NCI-H2227 (cell line): Measurements from ENCODE around the gene TYRP1.
A peak's percentile ranks its signal among the peaks of the same experiment; 100 is the strongest.

Experiments
- DNase-seq: peaks from one replicate; lab custom pipeline; 2025; ENCODE audit not compliant: unreplicated experiment; lab: John Stamatoyannopoulos, UW

The TYRP1 gene

GRCh38 chr9:12696931-12697622 is 3.9 kb downstream of the TYRP1 start:
- no peak for DNase-seq

DNA sequence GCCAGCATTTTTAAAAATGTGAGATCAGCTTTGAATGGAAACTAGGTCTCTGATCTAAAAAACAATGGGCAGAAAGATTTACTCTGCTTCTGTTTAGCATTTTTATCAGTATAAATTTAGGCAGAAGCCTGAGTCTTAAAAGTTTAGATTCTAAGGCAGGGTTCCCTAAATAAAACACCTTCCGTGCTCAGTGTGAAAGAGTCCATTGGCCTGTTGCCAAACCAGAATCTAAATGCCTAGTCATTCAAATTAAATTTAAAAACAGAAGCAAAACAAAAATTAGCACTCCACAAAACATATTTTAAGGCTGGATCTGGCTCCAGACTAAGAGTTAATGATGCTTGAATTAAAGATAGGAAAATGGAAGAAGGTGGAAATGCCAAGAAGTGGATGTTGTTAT is 4.5 kb downstream of the TYRP1 start:
- no peak for DNase-seq

DNA sequence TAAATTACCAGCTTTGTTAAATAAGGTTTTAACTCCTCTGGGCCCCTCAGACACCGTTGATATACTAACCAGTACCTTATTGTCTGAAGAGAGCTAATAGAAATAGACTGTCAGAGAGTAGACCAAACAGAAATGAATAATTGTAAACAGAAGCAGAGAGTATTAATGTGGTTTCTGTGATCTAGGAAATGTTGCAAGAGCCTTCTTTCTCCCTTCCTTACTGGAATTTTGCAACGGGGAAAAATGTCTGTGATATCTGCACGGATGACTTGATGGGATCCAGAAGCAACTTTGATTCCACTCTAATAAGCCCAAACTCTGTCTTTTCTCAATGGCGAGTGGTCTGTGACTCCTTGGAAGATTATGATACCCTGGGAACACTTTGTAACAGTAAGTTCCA is 5.1 kb downstream of the TYRP1 start:
- no peak for DNase-seq

DNA sequence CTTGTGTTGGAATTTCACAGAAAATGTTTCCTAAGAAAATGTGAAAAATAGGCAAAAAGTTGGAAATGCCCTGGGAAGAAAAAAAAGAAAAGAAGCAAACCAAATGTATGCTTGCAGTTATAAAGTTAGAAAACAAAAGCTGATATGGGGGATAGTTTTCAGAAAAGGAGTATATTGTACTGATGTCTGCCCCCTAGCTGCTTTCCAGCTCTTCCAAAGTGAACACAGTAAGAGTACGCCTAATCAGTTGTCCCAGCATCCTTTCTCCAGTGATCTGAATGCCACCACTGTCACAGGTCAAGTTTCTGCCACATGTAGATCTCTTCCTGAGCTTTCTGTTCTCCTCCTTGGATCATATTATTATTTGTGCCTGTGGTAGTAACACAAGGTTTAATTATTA is 5.8 kb downstream of the TYRP1 start:
- no peak for DNase-seq

GRCh38 chr9:12699529-12699928 is 6.3 kb downstream of the TYRP1 start:
- no peak for DNase-seq

GRCh38 chr9:12701126-12701525 is 7.9 kb downstream of the TYRP1 start:
- DNase-seq: no peak

- peak; percentile 54 for DNase-seq
Measured at GRCh38 chr9:12702160-12702758, 9.1 kb downstream of the TYRP1 start.

- no peak for DNase-seq
Measured at GRCh38 chr9:12703996-12704395, 10.8 kb downstream of the TYRP1 start.

GRCh38 chr9:12705738-12706391 is 12.7 kb downstream of the TYRP1 start:
- DNase-seq: no peak

- no peak for DNase-seq
Measured at GRCh38 chr9:12708562-12709298, 15.5 kb downstream of the TYRP1 start.

- no peak for DNase-seq
Measured at GRCh38 chr9:12712532-12712931, 19.3 kb downstream of the TYRP1 start.

- no peak for DNase-seq
Measured at GRCh38 chr9:12715268-12715667, 22.1 kb downstream of the TYRP1 start.

DNA sequence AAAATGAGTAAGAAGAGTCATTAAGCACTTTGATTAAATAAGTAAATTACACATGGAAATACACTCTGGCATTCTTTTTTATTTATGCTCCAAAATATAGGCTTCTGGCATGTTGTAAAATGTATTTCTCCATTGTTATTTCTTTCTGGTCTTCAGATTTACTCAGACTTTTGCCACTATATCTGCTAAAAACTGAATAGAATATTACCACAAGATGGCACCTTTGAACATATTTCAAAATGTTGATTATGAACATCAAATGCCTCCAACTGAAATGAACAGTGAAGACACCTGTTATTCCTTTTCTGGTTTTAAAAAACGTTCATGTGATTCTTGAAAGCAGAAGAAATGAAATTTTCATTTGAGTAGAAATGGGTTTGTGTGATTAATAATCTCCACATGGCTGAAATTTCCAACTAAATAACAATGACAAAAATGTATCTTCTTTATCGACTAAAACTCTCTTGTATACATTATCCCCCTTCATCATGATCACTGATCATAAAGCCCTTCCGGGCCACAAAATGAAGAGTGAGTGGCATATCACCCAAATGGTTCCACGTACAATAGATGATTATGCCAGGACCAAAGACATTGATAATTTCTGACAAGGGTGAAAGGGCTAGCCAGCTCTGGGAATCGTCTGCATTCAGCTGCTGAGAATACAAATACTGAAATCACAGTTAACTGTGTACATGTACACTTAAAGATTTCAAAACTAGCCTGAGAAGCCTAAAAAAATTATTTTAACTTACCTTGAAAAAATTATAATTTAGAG is 23.8 kb downstream of the TYRP1 start:
- DNase-seq: peak; percentile 2

GRCh38 chr9:12717907-12718306 is 24.7 kb downstream of the TYRP1 start:
- DNase-seq: no peak

DNA sequence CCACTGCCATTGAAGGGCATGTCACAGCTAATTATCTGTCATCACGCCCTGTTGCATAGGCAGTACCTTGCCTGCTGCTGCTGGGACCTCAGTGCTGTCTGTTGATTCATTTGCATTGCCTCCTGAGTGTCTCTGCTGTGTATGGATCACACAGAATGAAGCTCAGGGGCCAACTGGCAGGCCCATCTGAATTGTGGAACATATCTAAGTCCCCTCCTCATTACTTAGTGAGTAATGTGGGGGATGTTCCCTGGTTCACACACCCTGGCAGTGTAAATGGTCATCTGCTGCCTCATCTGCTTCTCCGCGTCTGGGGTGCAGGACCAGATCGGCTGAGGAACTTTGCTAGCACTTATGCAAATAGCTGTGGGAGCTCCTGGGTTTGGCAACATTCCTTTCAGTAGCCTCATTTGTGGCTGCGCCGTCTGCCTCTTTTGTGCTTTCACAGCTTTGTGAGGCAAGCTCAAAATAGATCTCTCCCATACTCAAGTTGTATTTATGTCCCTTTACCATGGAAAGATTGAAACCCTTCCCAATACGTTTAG is 25.4 kb downstream of the TYRP1 start:
- peak; percentile 5 for DNase-seq

- DNase-seq: peak; percentile 40
Measured at GRCh38 chr9:12719431-12719830, 26.2 kb downstream of the TYRP1 start.

DNA sequence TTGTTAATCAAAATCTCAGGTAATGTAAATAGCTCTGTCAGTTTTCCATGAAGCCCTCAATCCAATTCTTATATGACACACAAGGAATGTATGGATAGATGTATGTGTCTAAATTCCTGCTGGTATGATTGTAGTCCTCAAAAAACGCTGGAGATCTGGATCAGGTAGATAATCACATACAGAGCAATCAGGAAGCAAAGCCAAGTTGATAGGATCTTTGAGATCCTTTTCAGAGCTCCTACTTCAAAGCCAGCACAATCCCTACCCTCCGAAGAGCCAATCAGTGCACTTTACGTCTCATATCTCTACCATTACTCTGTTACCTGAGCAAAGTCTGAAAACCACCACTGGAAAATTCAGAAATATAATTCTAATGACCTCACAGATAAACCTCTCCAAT is 27.4 kb downstream of the TYRP1 start:
- DNase-seq: no peak

- no peak for DNase-seq
Measured at GRCh38 chr9:12722131-12722530, 28.9 kb downstream of the TYRP1 start.

GRCh38 chr9:12723409-12724028 is 30.3 kb downstream of the TYRP1 start:
- no peak for DNase-seq

DNA sequence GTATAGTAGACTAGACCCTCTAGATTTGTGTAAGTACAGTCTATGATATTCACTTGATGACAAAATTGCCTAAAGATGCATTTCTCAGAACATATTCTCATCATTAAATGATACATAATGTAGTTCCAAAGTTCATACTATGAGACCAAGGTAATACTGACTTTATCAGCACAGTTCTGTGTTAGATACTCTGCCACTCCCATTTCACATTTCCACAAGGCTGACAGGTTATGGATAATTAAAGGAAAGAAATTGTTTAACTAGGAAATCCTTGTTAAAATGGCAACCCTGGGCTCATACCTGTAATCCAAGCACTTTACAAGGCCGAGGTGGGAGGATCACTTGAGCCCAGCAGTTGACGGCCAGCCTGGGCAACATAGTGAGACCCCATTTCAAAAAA is 33.6 kb downstream of the TYRP1 start:
- no peak for DNase-seq
